HG03571 (cell line): ENCODE measurements around the gene ARSB.
A peak's percentile ranks its signal among the peaks of the same experiment; 100 is the strongest.
"Not testable (repeated sequence)": the region's sequence is repeated elsewhere in the genome, so short reads cannot be mapped to it uniquely, and the experiment has no call there.

Experiments used
- ATAC-seq: cut with Tn5 transposase; IDR thresholded peaks from one replicate; pipeline ENCODE4 v1.9.1; 2021; ENCODE audit not compliant: unreplicated experiment

ARSB gene

GRCh38 chr5:78905084-78905938 is 79.8 kb downstream of the ARSB start:
- ATAC-seq = peak; percentile 53

- ATAC-seq = no peak
Observed at GRCh38 chr5:78903861-78904260, 81.2 kb downstream of the ARSB start.

- no peak for ATAC-seq
Observed at GRCh38 chr5:78903353-78903752, 81.8 kb downstream of the ARSB start.

- no peak for ATAC-seq
Observed at GRCh38 chr5:78899922-78900362, 85.2 kb downstream of the ARSB start.

GRCh38 chr5:78896132-78896531 is 89.0 kb downstream of the ARSB start:
- ATAC-seq = no peak

- no peak for ATAC-seq
Observed at GRCh38 chr5:78895616-78896015, 89.5 kb downstream of the ARSB start.

- ATAC-seq = no peak
Observed at GRCh38 chr5:78893940-78894677, 91.0 kb downstream of the ARSB start.

GRCh38 chr5:78890667-78891379 is 94.3 kb downstream of the ARSB start:
- no peak for ATAC-seq

GRCh38 chr5:78889369-78890140 is 95.6 kb downstream of the ARSB start:
- ATAC-seq = no peak

GRCh38 chr5:78888580-78889368 is 96.3 kb downstream of the ARSB start:
- ATAC-seq = no peak

- ATAC-seq = peak; percentile 97
Observed at GRCh38 chr5:78887384-78888118, 97.6 kb downstream of the ARSB start.

GRCh38 chr5:78886341-78887230 is 98.5 kb downstream of the ARSB start:
- ATAC-seq = no peak

- no peak for ATAC-seq
Observed at GRCh38 chr5:78881884-78882283, 103.2 kb downstream of the ARSB start.

GRCh38 chr5:78879516-78879915 is 105.6 kb downstream of the ARSB start:
- no peak for ATAC-seq

GRCh38 chr5:78866076-78866475 is 119.0 kb downstream of the ARSB start:
- ATAC-seq = not testable (repeated sequence)

- no peak for ATAC-seq
Observed at GRCh38 chr5:78858364-78858763, 126.7 kb downstream of the ARSB start.

- ATAC-seq = no peak
Observed at GRCh38 chr5:78855026-78855425, 130.1 kb downstream of the ARSB start.

GRCh38 chr5:78851891-78852290 is 133.2 kb downstream of the ARSB start:
- ATAC-seq = not testable (repeated sequence)
